Gastroesophageal sphincter (tissue), 3 donors: ENCODE data around the gene PFKL.

Experiments used
- POLR2A ChIP-seq, 2 donors: fragments of 450-650 bp; IDR thresholded peaks; one replicate each; pipeline ENCODE4 v1.6.1; 2017; ENCODE audit warnings: antibody characterized with exemption in 2 of 2, mild to moderate bottlenecking in 2 of 2, moderate library complexity in 1 of 2
- POLR2AphosphoS5 ChIP-seq: sonication (generic); formaldehyde crosslinking; IDR thresholded peaks from one replicate; pipeline ENCODE4 v1.6.1; 2017; ENCODE audit warnings: antibody characterized with exemption
- TF ChIP-seq, protein P1 (sequence below), 4 experiments: fragments of 200-600 bp in 2 of 4; fragments of 450-650 bp in 2 of 4; sonication (generic) in 1 of 4; IDR thresholded peaks; one replicate each; pipeline ENCODE4 v1.5.1; 2017 to 2019; ENCODE audit warnings: antibody characterized with exemption in 4 of 4, mild to moderate bottlenecking in 2 of 4, moderate library complexity in 2 of 4

DNA sequence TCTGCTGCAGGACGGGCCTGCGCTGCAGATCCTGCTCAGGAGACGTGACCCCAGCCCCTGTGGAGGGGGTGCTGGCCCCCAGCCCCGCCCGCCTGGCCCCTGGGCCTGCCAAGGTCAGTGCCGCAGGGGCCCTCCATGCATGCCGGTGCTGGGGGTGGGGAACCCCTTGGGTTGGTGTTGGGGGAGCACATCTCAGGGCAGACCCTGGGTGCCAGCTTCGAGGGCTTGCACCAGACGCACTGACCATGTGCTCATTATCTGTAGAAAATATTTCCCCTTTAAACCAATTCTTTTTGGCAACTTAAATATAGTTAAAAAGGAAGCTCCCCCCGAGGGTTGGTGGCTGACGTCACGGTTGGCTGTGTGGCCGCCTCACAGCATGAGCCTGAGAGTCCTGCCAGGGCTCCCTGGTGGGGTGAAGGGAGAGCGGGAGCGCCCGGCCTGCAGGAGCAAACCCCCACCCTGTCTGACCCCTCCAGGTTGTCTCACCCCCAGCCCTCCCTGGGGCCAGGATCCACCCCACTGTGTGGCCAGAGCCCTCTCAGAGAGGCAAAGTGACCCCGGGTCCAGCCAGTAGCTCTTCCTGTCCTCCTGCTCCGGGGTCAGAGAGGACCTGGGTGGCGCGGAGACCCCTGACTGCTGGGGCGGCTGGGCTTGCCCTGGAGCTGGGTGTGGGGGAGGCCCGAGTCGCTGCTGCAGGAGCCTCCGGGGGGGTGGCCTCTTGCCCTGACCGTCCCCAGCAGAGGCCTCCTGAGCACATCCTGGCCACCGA, 5.3 kb upstream of the PFKL start:
- TF ChIP-seq, protein P1, sequence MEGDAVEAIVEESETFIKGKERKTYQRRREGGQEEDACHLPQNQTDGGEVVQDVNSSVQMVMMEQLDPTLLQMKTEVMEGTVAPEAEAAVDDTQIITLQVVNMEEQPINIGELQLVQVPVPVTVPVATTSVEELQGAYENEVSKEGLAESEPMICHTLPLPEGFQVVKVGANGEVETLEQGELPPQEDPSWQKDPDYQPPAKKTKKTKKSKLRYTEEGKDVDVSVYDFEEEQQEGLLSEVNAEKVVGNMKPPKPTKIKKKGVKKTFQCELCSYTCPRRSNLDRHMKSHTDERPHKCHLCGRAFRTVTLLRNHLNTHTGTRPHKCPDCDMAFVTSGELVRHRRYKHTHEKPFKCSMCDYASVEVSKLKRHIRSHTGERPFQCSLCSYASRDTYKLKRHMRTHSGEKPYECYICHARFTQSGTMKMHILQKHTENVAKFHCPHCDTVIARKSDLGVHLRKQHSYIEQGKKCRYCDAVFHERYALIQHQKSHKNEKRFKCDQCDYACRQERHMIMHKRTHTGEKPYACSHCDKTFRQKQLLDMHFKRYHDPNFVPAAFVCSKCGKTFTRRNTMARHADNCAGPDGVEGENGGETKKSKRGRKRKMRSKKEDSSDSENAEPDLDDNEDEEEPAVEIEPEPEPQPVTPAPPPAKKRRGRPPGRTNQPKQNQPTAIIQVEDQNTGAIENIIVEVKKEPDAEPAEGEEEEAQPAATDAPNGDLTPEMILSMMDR (IDR thresholded peaks at IDR 0.05): no peak
- TF ChIP-seq POLR2A (IDR thresholded peaks at IDR 0.05) (no peak), POLR2AphosphoS5 (no peak)
